GM12892 (cell line): ENCODE measurements around the gene MEGF11. TPM values are rescaled to one million over a fixed set of nuclear protein-coding genes. Genes with fewer than 3 reads are reported as not detected.

ENCODE experiments used
- DNase-seq: peaks from one replicate; pipeline ENCODE4 v3.0.0; 2011; ENCODE audit not compliant: insufficient read length
- FAIRE-seq: peaks from 2 replicates; lab custom pipeline; 2011; peaks lifted over from hg19 to GRCh38; lab: Jason Lieb, UNC
- POLR2A ChIP-seq: IDR thresholded peaks from 2 replicates; pipeline ENCODE4 v1.6.1; 2011; ENCODE audit warnings: low read depth, low read length, control low read depth
- POLR2AphosphoS5 ChIP-seq: IDR thresholded peaks from 2 replicates; pipeline ENCODE4 v1.6.1; 2011; ENCODE audit warnings: low read depth, low read length, control low read depth
- TAF1 ChIP-seq: IDR thresholded peaks from 2 replicates; pipeline ENCODE4 v1.6.1; 2011; ENCODE audit warnings: low read depth, mild to moderate bottlenecking, control low read depth, low read length, borderline replicate concordance
- polyA plus RNA-seq: library from polyadenylated mRNA; unstranded; fragments of >200 nt; gene quantifications from one replicate; pipeline ENCODE4 v1.2.1, GENCODE V29; 2012; ENCODE audit warnings: missing spikeins, inconsistent platforms; ENCODE audit not compliant: missing spikeins

Gene MEGF11
- polyA plus RNA-seq: 1.8 TPM

- peak; percentile 33 for DNase-seq
- peak; percentile 14 for FAIRE-seq
- TF ChIP-seq TAF1 (no peak), POLR2A (no peak), POLR2AphosphoS5 (no peak)
These were observed at the start of gene MEGF11 for GRCh38 chr15:66253418-66254088. TSS of gene MEGF11 (minus strand) at chr15:66253750. CDS start at chr15:66128403, 125,347 bp downstream.

DNA sequence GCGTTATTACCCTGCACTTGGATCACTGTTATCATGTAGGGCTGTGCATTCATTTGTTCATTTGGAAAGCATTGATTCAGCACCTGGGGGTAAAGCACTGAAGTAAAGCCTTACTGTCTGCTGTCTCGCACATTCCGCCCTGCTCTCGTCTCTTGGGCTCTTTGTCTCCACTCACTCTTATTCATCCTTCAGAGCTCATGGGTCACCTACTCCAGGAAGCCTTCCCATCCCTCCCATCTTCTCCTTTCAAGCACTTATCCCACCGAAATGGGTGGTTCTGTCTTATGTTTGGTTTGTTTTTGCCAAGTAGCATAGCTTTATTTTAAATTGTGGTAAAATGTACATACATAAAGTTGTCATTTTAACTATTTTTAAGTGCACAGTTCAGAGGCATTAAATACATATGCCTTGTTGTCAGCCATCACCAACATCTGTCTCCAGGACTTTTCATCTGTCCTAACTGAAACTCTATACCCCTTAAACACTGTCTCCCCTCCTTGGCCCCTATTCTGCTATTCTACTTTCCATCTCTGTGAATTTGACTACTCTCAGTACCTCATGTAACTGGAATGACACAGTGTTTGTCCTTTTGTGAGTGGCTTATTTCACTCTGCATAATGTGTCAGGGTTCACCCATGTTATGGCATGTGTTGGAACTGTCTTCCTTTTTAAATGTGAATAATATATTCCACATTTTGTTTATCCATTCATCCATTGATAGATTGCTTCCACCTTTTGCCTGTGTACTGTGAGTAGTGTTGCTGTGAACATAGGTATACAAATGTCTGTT lies 49.1 kb upstream of the MEGF11 start:
- DNase-seq (no peak), FAIRE-seq (no peak)
- TF ChIP-seq TAF1 (no peak), POLR2A (no peak), POLR2AphosphoS5 (no peak)

- FAIRE-seq (no peak), DNase-seq (no peak)
- TF ChIP-seq POLR2AphosphoS5: no peak
- no peak for TF ChIP-seq POLR2A
These were observed 45.3 kb upstream of the MEGF11 start for GRCh38 chr15:66298803-66299251.

GRCh38 chr15:66296186-66296585 lies 42.6 kb upstream of the MEGF11 start:
- TF ChIP-seq POLR2AphosphoS5 (no peak), TAF1 (no peak), POLR2A (no peak)
- no peak for DNase-seq
- FAIRE-seq: no peak

GRCh38 chr15:66294932-66295235 lies 41.3 kb upstream of the MEGF11 start:
- DNase-seq (no peak), FAIRE-seq (no peak)
- TF ChIP-seq TAF1 (no peak), POLR2AphosphoS5 (no peak), POLR2A (no peak)

- FAIRE-seq (peak; percentile 80), DNase-seq (peak; percentile 18)
These were observed 40.8 kb upstream of the MEGF11 start for GRCh38 chr15:66294157-66294931.

GRCh38 chr15:66293419-66294156 lies 40.0 kb upstream of the MEGF11 start, which contains the start of gene DIS3L:
TSS of gene DIS3L (plus strand) at chr15:66293568. CDS start at chr15:66293597, 29 bp downstream.
- FAIRE-seq: peak; percentile 88
- DNase-seq: peak; percentile 72
- TF ChIP-seq POLR2A: peak; percentile 77; the same call in 1 of the 2 replicates
- TF ChIP-seq POLR2AphosphoS5: no peak

More at GRCh38 chr15:66294157-66294931, 40.8 kb upstream of the MEGF11 start:
- TF ChIP-seq POLR2A (0 out of 2 replicates have a peak, but pooled peaks have one; percentile 20), TAF1 (0 out of 2 replicates have a peak, but pooled peaks have one; percentile 2), POLR2AphosphoS5 (0 out of 2 replicates have a peak, but pooled peaks have one; percentile 42)

- TF ChIP-seq POLR2AphosphoS5: no peak
- TF ChIP-seq TAF1: no peak
- no peak for TF ChIP-seq POLR2A
- DNase-seq (no peak), FAIRE-seq (no peak)
These were observed 39.2 kb upstream of the MEGF11 start for GRCh38 chr15:66292571-66293418.

- TF ChIP-seq POLR2A: no peak
- no peak for TF ChIP-seq POLR2AphosphoS5
- TF ChIP-seq TAF1: no peak
- DNase-seq: no peak
- no peak for FAIRE-seq
These were observed 38.4 kb upstream of the MEGF11 start for GRCh38 chr15:66291816-66292570.
